ENCODE measurements around the gene CAPN2. TPM values are rescaled to one million over a fixed set of nuclear protein-coding genes. Genes with fewer than 3 reads are reported as not detected.
A peak's percentile ranks its signal among the peaks of the same experiment; 100 is the strongest.

CAPN2 gene
- total RNA-seq, 2 donors from 2014 or later: 88.5 to 156 TPM

- H3K4me1 ChIP-seq (replicated peaks): peaks cover 10% of the 10 kb centered on the region
- peak; percentile 79 for TF ChIP-seq POLR2AphosphoS5 (IDR thresholded peaks at IDR 0.05)
- TF ChIP-seq POLR2A (IDR thresholded peaks at IDR 0.05): no peak
- TF ChIP-seq, protein P1, sequence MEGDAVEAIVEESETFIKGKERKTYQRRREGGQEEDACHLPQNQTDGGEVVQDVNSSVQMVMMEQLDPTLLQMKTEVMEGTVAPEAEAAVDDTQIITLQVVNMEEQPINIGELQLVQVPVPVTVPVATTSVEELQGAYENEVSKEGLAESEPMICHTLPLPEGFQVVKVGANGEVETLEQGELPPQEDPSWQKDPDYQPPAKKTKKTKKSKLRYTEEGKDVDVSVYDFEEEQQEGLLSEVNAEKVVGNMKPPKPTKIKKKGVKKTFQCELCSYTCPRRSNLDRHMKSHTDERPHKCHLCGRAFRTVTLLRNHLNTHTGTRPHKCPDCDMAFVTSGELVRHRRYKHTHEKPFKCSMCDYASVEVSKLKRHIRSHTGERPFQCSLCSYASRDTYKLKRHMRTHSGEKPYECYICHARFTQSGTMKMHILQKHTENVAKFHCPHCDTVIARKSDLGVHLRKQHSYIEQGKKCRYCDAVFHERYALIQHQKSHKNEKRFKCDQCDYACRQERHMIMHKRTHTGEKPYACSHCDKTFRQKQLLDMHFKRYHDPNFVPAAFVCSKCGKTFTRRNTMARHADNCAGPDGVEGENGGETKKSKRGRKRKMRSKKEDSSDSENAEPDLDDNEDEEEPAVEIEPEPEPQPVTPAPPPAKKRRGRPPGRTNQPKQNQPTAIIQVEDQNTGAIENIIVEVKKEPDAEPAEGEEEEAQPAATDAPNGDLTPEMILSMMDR (IDR thresholded peaks at IDR 0.05): no peak
- H3K4me3 ChIP-seq: no peak overlapping the region
- WGBS: 43% methylated on average over 4 of the region's 4 CpGs
- peak overlapping the region; percentile 20 to 37 for H3K27ac ChIP-seq
- H3K27me3 ChIP-seq (replicated peaks; ENCODE audit: insufficient read depth): no peaks in the 10 kb centered on the region
- no peaks in the 10 kb centered on the region for H3K36me3 ChIP-seq
- intact Hi-C loops (cut with DNase I): no loop called here
- DNase-seq (ENCODE audit: low spot score): peak; percentile 65
- no peaks in the 10 kb centered on the region for H3K9me3 ChIP-seq
Measured at GRCh38 chr1:223720971-223721591, 8.7 kb downstream of the CAPN2 start.

DNA sequence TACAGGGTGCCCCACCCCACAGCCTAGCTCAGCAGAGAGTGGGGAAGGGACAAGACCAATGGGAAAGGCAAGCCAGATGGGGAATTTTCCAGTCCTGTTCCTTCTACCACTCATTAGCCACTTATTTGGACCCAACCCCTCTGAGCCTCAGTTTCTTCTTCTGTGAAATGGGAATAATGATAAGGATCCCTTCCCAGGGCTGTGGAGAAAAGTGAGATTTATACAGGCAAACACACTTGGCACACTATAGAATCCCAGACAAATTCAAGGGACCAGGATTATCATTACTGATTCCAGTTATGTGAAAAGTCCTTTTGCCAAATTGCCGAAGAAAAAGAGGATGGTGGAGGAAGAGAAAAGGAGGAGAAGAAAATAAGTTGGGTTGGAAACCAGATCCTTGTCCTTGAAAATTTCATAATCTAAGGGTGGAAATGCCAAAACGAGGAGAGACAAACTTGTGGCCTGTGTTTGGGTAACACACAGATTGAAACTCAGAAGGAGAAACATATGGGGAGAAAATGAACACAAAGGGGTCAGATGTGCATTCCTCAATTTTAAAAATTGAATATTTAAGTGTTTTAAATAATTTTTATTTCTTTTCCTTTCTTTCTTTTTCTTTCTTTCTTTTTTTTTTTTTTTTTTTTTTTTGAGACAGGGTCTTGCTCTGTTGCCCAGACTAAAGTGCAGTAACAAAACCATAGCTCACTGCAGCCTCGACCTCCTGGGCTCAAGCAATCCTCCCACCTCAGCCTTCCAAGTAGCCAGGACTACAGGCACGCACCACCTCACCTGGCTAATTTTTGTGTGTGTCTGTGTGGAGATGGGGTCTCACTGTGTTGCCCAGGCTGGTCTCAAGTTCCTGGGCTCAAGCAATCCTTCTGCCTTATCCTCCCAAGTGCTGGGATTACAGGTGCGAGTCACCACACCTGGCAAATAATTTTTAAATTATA lies 9.6 kb downstream of the CAPN2 start:
- no peaks in the 10 kb centered on the region for H3K9me3 ChIP-seq
- peak overlapping the region in 1 of 2 donors; percentile 36 for H3K27ac ChIP-seq
- no peak for DNase-seq (ENCODE audit: low spot score)
- 87% methylated on average over 5 of the region's 5 CpGs for WGBS
- H3K36me3 ChIP-seq: no peaks in the 10 kb centered on the region
- no peak overlapping the region for H3K4me3 ChIP-seq
- TF ChIP-seq, protein P1 (IDR thresholded peaks at IDR 0.05): no peak
- no peak for TF ChIP-seq POLR2AphosphoS5 (IDR thresholded peaks at IDR 0.05)
- TF ChIP-seq POLR2A (IDR thresholded peaks at IDR 0.05): no peak
- peaks cover 10% of the 10 kb centered on the region for H3K4me1 ChIP-seq (replicated peaks)
- intact Hi-C loops (cut with DNase I): no loop called here
- H3K27me3 ChIP-seq (replicated peaks; ENCODE audit: insufficient read depth): no peaks in the 10 kb centered on the region

- 79% methylated on average over 6 of the region's 6 CpGs for WGBS
Measured at GRCh38 chr1:223723351-223723904, 11.1 kb downstream of the CAPN2 start.

DNA sequence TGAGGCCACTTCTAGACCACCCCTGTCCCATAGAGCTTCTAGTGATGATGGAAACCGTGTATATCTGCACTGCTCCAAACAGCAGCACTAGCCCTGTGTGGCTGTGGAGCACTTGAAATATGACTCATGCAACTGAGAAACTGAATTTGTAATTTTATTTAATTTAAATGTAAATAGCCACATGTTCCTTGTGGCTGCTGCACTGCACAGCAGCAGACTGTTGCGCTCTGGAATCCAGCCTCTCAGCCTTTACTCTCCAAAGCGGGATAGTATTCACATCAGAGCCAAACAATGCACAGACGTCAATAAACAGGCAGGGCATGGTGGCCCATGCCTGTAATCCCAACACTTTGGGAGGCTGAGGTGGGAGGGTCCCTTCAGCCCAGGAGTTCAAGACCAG lies 12.0 kb downstream of the CAPN2 start:
- no peak overlapping the region for H3K4me3 ChIP-seq
- no peak for TF ChIP-seq POLR2A (IDR thresholded peaks at IDR 0.05)
- intact Hi-C loops (cut with DNase I): no loop called here
- 93% methylated on average over 4 of the region's 4 CpGs for whole genome bisulfite sequencing
- no peaks in the 10 kb centered on the region for H3K27me3 ChIP-seq (replicated peaks; ENCODE audit: insufficient read depth)
- DNase-seq (ENCODE audit: low spot score): no peak
- no peaks in the 10 kb centered on the region for H3K9me3 ChIP-seq
- H3K27ac ChIP-seq: no peak overlapping the region
- H3K4me1 ChIP-seq (replicated peaks): peaks cover 10% of the 10 kb centered on the region
- H3K36me3 ChIP-seq: no peaks in the 10 kb centered on the region

More at GRCh38 chr1:223723351-223723904, 11.1 kb downstream of the CAPN2 start:
- Histone ChIP-seq H3K4me1 (replicated peaks) (peaks cover 10% of the 10 kb centered on the region), H3K36me3 (no peaks in the 10 kb centered on the region), H3K9me3 (no peaks in the 10 kb centered on the region), H3K27me3 (replicated peaks; ENCODE audit: insufficient read depth) (no peaks in the 10 kb centered on the region), H3K27ac (no peak overlapping the region), H3K4me3 (no peak overlapping the region)
- no peak for DNase-seq (ENCODE audit: low spot score)
- TF ChIP-seq POLR2A (IDR thresholded peaks at IDR 0.05): no peak
- no peak for TF ChIP-seq POLR2AphosphoS5 (IDR thresholded peaks at IDR 0.05)
- TF ChIP-seq, protein P1 (IDR thresholded peaks at IDR 0.05): no peak
- intact Hi-C loops (cut with DNase I): no loop called here

GRCh38 chr1:223725578-223725977 lies 13.2 kb downstream of the CAPN2 start:
- 94% methylated on average over 8 of the region's 8 CpGs for WGBS
- Histone ChIP-seq H3K36me3 (no peaks in the 10 kb centered on the region), H3K27me3 (replicated peaks; ENCODE audit: insufficient read depth) (no peaks in the 10 kb centered on the region), H3K9me3 (no peaks in the 10 kb centered on the region), H3K4me1 (replicated peaks) (peaks cover 7% of the 10 kb centered on the region), H3K4me3 (no peak overlapping the region), H3K27ac (no peak overlapping the region)
- intact Hi-C loops (cut with DNase I): no loop called here
- no peak for DNase-seq (ENCODE audit: low spot score)
- TF ChIP-seq, protein P1 (IDR thresholded peaks at IDR 0.05): no peak
- TF ChIP-seq POLR2AphosphoS5 (IDR thresholded peaks at IDR 0.05) (no peak), POLR2A (IDR thresholded peaks at IDR 0.05) (no peak)

Measured in prostate gland (tissue), 2 donors.